HCT116 (cell line): ENCODE data around the gene AUTS2.

Experiments used
- CTCF ChIP-seq, 3 experiments: fragments of 200-600 bp in 1 of 3; sonication (generic) in 1 of 3; IDR thresholded peaks in 2 of 3; conservative IDR thresholded peaks in 1 of 3; 2 replicates each; pipeline ENCODE4 v1.5.1; 2012 to 2017; ENCODE audit warnings: low read depth in 2 of 3, low read length in 2 of 3, antibody characterized with exemption in 1 of 3, borderline replicate concordance in 1 of 3, control low read depth in 1 of 3, mild to moderate bottlenecking in 1 of 3, mixed read lengths in 1 of 3, mixed run types in 1 of 3, moderate library complexity in 1 of 3; ENCODE audit not compliant: insufficient read depth in 1 of 3
- EZH2 ChIP-seq: fragments of 200-600 bp; sonication (generic); IDR thresholded peaks from 2 replicates; pipeline ENCODE4 v1.6.1; 2017; ENCODE audit warnings: antibody characterized with exemption, mixed run types
- EZH2phosphoT487 ChIP-seq: fragments of 200-600 bp; IDR thresholded peaks from 2 replicates; pipeline ENCODE4 v1.6.1; 2018; ENCODE audit warnings: antibody characterized with exemption, borderline replicate concordance
- FOSL1 ChIP-seq: IDR thresholded peaks from 2 replicates; pipeline ENCODE4 v1.6.1; 2012; ENCODE audit warnings: low read depth
- JUND ChIP-seq: IDR thresholded peaks from 2 replicates; pipeline ENCODE4 v1.6.1; 2012
- MAX ChIP-seq: IDR thresholded peaks from 2 replicates; pipeline ENCODE4 v1.6.1; 2012
- POLR2A ChIP-seq: IDR thresholded peaks from 2 replicates; pipeline ENCODE4 v1.7.0; 2011; ENCODE audit warnings: borderline replicate concordance; ENCODE audit not compliant: insufficient read depth, insufficient read length; ENCODE audit errors: extremely low read depth
- POLR2AphosphoS5 ChIP-seq: IDR thresholded peaks from 2 replicates; pipeline ENCODE4 v1.6.1; 2011; ENCODE audit warnings: mild to moderate bottlenecking, low read depth, low read length, moderate library complexity
- RAD21 ChIP-seq: IDR thresholded peaks from 2 replicates; pipeline ENCODE4 v1.6.1; 2012; ENCODE audit warnings: low read depth, mild to moderate bottlenecking
- SIN3A ChIP-seq: IDR thresholded peaks from 2 replicates; pipeline ENCODE4 v1.6.1; 2012; ENCODE audit warnings: low read depth
- SP1 ChIP-seq: IDR thresholded peaks from 2 replicates; pipeline ENCODE4 v1.6.1; 2012; ENCODE audit warnings: low read depth
- SRF ChIP-seq: IDR thresholded peaks from 2 replicates; pipeline ENCODE4 v1.6.1; 2012; ENCODE audit warnings: low read depth
- ZNF274 ChIP-seq: fragments of 200-500 bp; sonication (Bioruptor generic); IDR thresholded peaks from 2 replicates; pipeline ENCODE4 v1.6.1; 2014; ENCODE audit warnings: mild to moderate bottlenecking, low read depth, low read length, inconsistent platforms

- TF ChIP-seq CTCF (IDR thresholded peaks at IDR 0.05 in 2 of 3, conservative IDR thresholded peaks at IDR 0.05 in 1 of 3; ENCODE audit: borderline replicate concordance in 1 of 3, insufficient read depth in 1 of 3, low read depth in 2 of 3, low read length in 2 of 3) (no peak), POLR2A (no peak), POLR2AphosphoS5 (no peak), SRF (no peak), RAD21 (no peak), JUND (no peak), SIN3A (no peak), EZH2phosphoT487 (no peak), SP1 (no peak), EZH2 (no peak), MAX (no peak), ZNF274 (no peak), FOSL1 (no peak)
Measured at GRCh38 chr7:70607281-70607680, 1009.0 kb downstream of the AUTS2 start.
